NCI-H1694 treated with DMSO at 0.1 percent for 48 hours (cell line): Measurements from ENCODE around the gene PRR33.

Source experiments
- DNase-seq: peaks from one replicate; lab custom pipeline; 2025; lab: John Stamatoyannopoulos, UW

PRR33 gene

DNA sequence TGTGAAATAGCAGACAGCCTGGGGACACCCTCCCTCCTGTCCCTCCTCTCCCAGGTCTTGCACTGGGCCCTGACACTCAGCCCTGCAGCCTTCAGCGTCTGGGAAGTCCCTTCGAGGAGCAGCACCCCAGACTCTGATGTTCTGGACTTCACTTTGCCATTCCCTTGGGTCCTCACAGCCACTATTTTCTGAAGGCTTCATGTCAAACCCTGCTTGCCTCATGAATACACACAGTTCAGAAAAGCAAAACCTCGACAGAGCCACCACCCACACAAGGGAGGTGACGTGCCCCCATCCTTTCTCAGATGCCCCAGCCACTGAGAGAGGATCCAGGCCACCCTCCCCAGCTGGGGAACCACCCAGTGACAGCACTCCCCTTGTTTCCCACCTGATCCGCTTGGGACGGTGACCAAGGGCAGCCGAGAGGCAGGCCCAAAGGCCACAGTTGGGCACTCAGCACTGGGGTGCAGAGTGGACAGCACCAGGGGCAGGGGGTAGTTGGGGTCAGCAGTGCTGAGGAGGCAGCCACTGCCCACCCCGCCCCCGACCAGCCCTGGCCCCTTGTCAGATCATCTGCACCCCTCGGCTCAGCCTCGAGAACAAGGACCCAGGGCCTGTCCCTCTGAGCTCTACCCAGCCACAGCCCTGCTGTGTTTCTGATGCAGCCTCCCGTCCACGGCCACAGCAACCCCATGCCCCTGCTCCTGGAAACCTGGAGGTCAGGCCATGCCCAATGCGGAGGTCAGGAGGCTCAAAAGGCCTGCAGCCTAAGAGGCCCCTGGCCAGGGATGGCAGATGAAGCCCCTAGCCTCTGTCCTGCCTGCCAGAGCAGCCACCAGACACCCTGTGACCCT lies 24.7 kb upstream of the PRR33 start:
- no peak for DNase-seq

DNA sequence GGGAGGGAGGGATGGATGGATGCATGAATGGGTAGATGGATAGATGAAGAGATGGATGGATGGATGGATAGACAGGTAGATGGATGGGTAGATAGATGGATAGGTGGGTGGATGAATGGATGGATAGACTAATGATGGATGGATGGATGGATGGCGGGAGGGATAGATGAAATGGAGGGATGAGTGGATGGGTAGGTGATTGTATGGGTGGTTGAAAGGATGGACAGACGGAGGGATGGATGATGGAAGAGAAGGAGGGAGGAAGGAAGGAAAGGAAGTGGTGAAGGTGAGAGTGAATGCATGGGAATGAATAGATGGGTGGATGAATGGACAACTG lies 24.1 kb upstream of the PRR33 start:
- no peak for DNase-seq

DNA sequence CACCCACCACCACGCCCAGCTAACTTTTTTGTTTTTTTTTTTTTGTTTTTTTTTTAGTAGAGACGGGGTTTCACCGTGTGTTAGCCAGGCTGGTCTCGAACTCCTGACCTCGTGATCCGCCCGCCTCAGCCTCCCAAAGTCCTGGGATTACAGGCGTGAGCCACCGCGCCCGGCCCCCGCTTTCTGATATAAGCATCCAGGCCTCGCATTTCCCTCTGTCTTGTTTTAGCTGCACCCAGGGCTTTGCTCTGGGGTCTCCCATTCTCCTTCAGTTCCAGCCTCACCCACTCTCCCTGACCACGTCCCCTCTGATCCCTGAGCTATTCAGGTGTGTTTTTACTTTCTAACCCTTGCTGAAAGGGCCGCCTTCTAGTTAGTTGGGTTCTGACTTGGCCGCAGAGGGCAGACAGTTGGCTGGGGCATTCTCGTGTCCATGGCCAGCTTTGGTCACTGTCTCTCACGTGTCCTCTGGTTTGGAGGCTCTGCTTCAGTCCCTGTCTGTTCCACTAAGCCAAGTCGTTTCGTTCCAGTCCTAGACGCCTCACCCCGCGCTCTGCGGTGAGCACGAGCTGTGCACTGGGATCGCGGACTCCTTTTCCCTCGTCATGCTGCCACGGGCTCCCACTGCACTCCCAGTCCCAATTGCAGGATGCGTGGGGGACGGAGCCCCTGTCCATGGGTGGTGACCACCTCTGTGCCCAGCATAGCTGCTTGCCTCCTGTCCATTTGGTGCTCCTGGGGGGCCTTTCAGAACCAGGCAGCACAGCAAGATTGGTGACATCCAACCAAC lies 21.8 kb upstream of the PRR33 start:
- DNase-seq: no peak

DNA sequence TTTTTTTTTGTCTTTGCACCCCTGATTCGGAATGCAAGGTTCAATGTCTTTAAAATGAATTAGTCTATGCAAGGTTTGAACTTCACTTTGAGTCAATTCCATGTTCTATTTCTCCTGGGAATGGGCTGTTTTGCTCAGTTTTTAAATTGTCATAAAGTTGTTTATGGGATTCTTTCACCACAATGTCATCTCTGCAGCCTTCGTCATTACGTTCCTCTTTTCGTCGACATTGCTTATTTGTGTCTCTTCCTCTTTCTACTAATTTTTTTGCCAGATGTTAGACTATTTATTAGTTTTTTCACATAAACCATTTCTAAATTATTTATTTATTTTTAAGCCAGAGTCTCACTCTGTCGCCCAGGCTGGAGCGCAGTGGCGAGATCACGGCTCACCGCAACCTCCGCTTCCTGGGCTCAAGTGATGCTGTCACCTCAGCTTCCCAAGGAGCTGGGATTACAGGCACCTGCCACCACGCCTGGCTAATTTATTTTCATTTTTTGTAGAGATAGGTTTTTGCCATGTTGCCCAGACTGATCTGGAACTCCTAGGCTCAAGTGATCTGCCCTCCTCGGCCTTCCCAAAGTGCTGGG lies 20.7 kb upstream of the PRR33 start:
- no peak for DNase-seq

DNA sequence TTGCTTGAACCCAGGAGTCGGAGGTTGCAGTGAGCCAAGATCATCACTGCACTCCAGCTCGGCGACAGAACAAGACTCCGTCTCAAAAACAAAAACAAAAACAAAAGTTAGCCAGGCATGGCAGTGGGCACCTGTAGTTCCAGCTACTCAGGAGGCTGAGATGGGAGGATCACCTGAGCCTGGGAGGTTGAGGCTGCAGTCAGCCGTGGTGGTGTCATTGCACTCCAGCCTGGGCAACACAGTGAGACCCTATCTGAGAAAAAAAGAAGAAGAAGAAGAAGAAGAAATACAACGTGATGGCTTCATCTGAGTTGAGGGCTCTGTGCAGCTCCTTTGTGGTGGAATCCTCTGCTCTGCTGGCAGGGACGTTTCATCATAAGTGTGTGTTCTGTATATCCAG lies 17.8 kb upstream of the PRR33 start:
- DNase-seq: no peak

DNA sequence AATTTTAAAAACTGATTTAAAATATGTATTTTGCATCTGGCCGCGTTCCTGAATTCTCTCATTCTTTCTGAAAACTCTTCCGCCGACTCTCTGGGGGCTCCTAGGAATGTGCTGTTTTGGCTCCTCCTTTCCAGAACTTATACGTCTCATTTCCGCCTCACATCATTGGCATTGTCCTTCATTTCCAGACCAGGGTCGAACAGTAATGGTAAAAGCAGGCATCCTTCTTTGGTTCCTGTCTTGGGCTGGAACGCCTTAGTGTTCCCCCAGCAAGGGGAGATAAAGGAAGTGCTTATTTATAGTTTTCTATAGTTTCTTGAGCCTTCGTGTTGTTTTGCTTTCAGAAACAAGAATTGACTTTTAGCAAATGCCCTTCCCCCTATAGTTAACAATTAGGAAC lies 16.9 kb upstream of the PRR33 start:
- no peak for DNase-seq

DNA sequence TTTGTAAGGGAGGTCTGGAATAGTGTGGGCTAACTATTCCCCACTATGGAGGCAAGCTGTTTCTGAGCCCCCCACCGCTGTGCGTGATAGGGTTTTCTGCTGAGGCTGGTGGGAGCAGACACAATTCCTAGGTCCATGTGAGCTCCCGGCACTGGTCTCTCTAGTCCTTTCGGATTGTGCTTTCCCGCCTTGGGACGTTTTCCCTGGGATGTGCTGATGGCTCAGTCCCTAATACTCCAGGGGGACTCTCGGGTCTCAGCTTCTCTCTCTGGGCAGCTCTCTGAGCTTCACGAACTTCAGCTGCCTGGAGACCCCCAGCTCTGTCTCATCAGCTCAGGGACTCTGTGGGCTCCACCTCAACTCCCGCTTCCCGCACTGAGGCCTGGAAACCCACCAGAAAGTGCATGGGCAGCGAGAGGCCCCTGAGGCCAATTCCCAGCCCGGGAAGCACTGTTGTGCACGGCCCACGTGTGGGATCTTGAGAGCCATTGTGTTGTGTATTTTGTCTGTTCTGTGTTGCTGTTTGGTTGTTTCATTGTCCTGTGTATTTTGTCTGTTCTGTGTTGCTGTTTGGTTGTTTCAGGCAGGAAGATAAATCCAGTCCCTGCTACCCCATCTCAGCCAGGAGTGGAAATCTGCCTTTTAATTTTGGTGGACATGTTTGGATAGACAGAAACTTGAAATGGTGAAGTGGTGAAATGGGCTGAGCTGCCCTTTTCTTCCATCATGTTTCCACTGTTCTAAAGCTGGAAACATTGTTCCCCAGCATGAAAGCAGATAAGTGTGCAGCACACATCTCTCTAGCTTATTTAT lies 15.1 kb upstream of the PRR33 start:
- no peak for DNase-seq

DNA sequence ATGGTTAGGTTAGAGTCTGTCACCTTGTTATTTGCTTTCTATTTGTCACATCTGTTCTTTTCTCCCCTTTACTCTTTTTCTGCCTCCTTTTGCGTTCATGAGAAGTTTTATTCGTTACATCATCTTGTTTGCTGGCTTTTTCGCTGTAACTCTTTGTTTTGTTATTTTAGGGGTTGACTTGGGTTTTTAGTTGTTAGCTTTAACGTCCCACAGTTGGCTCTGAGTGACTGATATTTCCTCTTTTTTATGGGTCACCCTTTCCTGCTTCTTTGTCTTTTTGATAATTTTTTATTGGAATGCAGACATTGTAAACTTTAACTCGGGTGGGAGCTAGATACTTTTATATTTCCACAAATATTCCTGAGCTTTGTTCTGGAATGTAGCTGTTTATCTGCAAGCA lies 14.5 kb upstream of the PRR33 start:
- DNase-seq: no peak

DNA sequence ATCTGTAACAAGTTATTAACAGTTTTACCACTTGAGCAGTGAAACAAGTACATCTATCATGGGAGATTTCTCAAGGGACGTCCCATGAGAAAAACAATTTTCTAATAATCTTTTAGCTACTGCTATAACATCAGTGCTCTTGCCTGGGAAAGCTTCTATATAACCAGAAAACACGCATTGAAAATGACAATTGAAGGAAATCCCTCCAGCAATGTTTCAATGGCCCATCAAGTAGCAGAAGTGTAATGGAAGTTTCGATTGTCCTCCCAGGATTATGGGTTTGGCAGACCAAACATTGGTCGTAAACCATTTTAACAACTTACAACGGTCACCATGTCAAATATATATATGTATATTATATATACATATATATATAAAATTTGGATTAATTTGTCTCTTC lies 8.0 kb upstream of the PRR33 start:
- DNase-seq: no peak

DNA sequence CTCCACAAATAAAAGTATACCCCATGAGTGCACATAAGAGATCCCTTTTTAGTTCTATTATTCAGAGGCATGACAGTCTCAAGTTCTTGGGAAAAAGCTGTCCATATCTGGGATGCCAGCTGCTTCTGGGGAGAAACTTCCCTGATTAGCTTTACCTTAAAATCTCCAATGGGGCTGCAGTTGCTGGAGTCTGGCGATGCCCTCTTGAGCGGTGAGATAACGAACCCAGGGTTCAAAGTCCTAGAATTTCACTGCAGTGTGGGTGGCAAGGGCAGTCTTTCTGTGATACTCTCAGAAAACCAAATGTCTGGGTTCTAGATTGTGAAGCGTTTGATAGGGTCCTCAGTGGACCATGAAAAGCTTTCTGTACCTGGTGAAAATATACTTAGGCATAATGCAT lies 7.4 kb upstream of the PRR33 start:
- DNase-seq: no peak

DNA sequence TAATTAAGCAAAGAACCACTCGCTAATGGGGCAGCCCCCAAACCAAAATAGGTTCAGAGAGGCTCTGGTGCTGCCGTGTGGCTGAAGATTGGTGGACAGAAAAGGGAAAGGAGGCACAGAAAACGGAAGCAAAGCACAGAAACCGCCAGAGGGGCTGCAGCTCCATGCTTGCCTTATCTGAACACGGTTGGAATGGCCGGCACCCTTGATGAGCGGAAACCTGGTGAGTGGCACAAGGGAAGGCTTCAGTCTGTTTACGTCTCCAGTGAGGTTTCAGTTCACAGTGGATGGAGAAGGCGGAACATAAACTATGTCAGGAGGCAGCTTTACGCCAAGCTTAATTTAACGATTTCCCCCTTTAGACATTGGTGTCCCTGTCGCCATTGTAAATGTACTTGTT lies 5.2 kb upstream of the PRR33 start:
- DNase-seq: no peak

DNA sequence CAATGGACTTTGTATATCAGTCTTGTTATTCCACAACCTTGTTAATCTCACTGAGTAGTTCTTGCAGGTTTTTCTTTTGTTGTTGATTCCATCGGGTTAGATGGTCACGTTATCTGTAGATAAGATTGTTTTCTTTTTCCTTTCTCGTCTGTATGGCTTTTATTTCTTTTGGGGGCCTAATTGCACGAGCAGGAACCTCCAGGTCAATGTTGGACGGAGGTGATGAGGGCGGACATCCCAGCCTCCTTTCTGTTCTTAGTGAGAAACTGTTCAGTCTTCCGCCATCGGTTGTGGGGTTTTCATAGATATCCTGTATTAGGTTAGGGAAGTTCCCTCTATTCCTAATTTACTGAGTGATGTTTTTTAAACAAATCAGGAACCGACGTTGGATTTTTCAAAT lies 4.8 kb upstream of the PRR33 start:
- no peak for DNase-seq

DNA sequence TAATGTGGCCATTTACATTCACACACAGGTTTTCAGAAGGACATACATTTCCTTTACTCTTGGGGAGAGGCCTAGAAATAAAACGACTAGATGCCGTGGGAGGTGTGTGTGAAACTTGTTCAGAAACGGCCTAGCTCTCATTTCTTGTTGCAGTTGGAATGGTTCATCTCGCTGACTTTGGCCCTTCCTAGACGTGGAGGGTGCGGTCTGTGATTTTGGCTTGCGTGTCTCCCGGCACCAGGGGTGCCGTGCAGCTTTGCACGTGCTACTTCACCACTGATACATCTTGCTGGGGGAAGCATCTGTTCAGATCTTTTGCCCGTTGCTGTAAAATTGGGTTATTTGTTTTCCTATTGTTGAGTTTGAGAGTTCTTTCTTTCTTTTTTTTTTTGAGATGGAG lies 3.1 kb upstream of the PRR33 start:
- no peak for DNase-seq

DNA sequence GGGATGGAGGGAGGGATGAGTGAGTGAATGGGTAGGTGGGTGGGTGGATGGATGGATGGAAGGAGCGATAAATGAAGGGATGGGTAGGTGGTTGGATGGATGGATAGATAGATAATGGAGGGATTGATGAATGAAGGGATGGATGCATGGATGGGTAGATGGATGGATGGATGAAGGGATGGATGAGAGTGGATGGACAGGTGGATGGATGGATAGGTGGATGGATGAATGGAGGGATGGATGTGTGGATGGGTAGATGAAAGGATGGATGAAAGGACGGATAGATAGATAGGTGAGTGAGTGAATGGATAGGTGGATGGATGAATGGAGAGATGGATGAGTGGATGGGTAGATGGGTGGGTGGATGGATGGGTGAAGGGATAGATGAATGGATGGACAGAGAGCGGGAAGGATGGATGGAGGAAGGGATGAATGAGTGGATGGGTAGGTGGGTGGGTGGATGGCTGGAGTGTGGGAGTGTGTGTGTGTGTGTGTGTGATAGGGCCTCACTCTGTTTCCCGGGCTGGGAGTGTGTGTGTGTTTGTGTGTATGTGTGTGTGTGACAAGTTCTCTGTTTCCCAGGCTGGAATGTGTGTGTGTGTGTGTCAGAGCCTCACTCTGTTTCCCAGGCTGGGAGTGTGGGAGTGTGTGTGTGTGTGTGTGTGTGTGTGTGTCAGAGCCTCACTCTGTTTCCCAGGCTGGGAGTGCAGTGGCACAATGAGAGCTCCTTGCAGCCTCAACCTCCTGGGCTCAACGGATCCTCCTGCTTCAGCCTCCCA lies 2.1 kb upstream of the PRR33 start:
- DNase-seq: no peak

DNA sequence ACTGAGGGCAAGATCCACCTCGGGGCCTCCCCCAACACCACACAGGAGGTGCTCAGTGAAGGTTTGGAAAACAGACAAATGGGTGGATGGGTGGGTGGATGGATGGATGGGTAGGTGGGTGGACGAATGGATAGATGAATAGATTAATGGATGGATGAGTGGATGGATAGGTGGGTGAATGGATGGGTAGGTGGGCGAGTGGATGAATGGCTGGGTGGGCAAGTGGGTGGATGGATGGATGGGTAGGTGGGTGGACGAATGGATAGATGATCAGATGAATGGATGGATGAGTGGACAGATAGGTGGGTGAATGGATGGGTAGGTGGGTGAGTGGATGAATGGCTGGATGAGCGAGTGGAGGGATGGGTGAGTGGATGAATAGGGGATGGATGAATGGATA lies 863 bp upstream of the PRR33 start:
- DNase-seq: no peak

DNA sequence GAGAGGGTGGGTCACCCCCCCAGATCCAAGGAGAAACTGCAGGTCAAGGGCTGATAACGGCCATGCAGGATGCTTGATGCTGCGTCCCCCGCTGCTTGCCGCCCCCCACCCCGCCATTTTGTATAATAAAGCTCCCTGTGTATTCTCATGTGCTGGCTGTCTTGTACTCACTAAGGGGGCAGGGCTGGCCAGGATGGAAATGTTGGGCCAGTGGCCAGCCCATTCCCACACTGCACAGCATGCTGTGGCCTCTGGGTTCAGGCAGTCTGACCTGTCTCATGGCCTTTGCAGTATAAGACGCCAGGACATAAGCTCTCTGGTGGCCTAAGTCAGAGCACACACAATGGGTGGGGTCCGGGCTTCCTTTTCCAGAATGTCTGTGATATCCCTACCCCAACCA lies 421 bp upstream of the PRR33 start:
- DNase-seq: no peak

DNA sequence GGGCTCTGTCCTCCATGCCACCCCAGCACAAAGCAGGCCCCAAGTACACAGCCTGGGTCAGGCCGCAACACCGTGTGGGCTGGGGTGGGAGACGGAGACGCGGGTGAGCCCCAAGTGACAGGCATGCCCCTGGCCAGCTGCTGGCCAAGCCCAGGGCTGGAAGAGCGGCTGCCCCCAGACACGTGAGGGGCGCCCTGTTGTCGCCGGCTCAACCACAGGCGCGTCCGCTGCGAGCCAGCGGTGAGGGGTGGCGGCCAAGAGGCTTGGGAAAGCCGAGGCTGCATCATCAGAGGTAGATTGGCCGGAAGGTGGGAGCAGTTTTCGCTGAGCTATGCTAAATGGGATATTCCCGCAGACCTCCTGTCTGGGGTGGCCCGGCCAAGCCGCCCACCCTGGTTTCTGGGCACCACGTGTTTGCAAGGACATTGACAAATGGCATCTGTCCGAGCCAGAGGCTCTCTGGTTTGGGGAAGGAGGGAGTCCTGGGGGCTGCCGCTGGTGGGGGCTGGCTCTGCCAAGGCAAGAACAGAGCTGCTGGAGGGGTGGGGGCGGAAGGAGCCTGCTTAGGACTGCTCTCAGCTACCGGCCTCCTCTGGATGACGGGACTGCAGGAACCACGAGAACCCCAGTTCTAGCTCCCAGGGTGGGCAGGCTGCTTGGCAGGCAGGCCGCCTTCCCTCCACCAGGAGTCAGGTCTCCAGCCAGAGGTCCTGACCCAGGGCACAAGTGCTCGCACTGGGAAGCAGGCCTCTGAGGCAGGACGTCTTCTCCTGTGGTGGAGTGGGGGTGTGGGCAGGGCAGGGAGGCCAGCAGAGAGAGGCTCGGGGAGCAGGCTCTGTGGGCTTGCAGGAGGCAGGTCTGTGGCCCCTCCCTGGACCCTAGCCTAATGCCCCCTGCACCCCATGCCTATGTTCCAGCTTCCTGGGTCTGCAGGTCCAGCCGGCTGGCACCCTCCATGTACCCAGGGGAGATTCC lies 552 bp downstream of the PRR33 start:
- DNase-seq: no peak

DNA sequence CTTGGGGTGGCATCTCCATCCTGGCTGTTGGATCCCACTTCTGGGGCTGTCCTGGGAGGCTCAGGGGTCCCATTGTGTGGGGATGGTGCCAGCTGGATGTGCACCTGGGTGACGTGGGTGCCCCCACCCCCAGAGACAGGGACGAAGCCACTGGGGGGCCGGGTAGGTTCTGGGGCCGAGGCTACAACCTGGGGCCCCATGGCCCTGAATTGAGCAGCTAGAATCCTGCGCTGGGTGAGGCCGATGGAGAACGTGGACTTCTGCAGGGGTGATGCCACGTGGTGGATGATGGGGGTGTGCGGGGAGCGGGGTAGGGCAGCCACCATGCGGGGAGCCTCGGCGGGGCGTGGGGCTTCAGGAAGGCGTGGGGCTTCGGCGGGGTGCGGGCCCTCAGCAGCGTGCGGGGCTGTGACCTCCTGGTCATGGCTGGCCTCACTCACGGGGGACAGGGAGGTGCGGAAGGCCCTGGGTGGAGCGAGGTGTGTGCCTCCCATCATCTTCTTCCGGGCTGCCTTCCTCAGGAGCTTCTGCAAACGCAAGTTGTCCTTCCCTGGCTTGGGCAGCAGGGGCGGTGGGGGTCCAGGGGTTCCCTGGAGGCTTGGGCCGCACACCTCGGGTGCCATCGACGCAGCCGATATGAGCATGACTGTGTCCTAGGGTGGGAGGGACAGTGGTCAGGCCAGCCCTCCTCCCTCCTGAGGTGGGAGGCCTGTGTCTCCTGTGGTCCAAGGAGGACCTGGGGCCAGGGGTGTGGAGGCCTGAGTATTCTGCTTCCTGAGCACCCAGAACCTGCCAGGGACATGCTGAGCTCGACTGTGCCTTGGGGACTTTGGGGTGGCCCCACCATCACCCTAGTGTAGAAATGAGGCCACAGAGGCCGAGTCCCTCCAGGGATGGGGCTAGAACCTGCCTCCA lies 1.5 kb downstream of the PRR33 start:
- DNase-seq: no peak

DNA sequence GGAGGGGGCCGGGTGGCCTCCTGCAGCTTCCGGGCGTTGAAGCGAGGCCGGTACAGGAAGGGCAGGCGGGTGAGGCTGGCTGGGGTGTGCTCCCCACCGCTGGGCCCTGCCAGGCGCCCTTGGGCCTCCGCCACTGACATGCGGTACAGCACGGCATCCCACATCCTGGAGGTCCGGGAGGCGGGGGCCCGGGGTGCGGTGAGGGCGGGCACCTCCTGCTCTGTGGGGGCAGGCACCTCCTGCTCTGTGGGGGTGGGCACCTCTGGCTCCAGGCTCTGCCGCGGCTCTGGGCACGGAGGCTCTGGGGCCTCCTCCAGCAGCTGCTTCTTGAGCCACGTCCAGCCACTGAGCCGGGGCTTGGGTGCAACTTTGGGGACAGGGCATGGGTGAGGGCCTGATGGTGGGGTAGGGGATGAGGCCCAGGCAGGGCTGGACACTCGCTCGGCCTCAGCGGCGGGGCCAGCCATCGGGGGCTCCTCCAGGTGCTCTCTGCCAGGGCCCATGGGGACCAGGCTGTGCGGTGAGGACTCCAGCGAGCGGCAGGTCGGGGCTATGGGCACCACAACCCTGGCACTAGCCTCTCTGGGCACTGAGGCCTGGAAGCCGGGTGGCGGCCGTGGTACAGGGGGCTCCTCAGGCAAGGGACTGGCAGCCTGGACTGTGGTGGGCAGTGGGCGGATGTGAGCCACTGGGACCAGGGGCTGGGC lies 2.3 kb downstream of the PRR33 start:
- no peak for DNase-seq
